IPS-18c (cell line): ENCODE measurements around the gene PTPRN2.
"Not testable (repeated sequence)": the region's sequence is repeated elsewhere in the genome, so short reads cannot be mapped to it uniquely, and the experiment has no call there.

Experiments used
- H3K4me3 ChIP-seq: 2 replicates; pipeline ENCODE4 v1.7.0; 2013; ENCODE audit warnings: low read depth, mild to moderate bottlenecking, low read length, moderate library complexity; ENCODE audit not compliant: insufficient read depth
- H3K9me3 ChIP-seq: one replicate; pipeline ENCODE4 v1.6.1; 2013; ENCODE audit warnings: mild to moderate bottlenecking, low read length, moderate library complexity; ENCODE audit not compliant: control insufficient read depth, insufficient read depth

PTPRN2 gene

GRCh38 chr7:158546626-158547025 lies 41.0 kb downstream of the PTPRN2 start:
- H3K9me3 ChIP-seq = no peaks in the 10 kb centered on the region
- no peak overlapping the region for H3K4me3 ChIP-seq

- no peaks in the 10 kb centered on the region for H3K9me3 ChIP-seq
- H3K4me3 ChIP-seq = no peak overlapping the region
These were observed 41.4 kb downstream of the PTPRN2 start for GRCh38 chr7:158546214-158546613.

- H3K9me3 ChIP-seq = no peaks in the 10 kb centered on the region
- H3K4me3 ChIP-seq = no peak overlapping the region
These were observed 42.9 kb downstream of the PTPRN2 start for GRCh38 chr7:158544708-158545107.

- H3K9me3 ChIP-seq = no peaks in the 10 kb centered on the region
These were observed 43.8 kb downstream of the PTPRN2 start for GRCh38 chr7:158543840-158544239.

GRCh38 chr7:158542651-158543566 lies 44.7 kb downstream of the PTPRN2 start:
- Histone ChIP-seq H3K9me3 (no peaks in the 10 kb centered on the region), H3K4me3 (no peak overlapping the region)

More at GRCh38 chr7:158543840-158544239, 43.8 kb downstream of the PTPRN2 start:
- H3K4me3 ChIP-seq = no peak overlapping the region

- Histone ChIP-seq H3K9me3 (no peaks in the 10 kb centered on the region), H3K4me3 (no peak overlapping the region)
These were observed 46.1 kb downstream of the PTPRN2 start for GRCh38 chr7:158541346-158542010.

- Histone ChIP-seq H3K4me3 (no peak overlapping the region), H3K9me3 (no peaks in the 10 kb centered on the region)
These were observed 47.9 kb downstream of the PTPRN2 start for GRCh38 chr7:158539711-158540146.

GRCh38 chr7:158538156-158538946 lies 49.3 kb downstream of the PTPRN2 start:
- H3K9me3 ChIP-seq = no peaks in the 10 kb centered on the region
- no peak overlapping the region for H3K4me3 ChIP-seq

- no peak overlapping the region for H3K4me3 ChIP-seq
These were observed 50.1 kb downstream of the PTPRN2 start for GRCh38 chr7:158537516-158537882.

GRCh38 chr7:158536871-158537515 lies 50.6 kb downstream of the PTPRN2 start:
- no peak overlapping the region for H3K4me3 ChIP-seq
- H3K9me3 ChIP-seq = no peaks in the 10 kb centered on the region

More at GRCh38 chr7:158537516-158537882, 50.1 kb downstream of the PTPRN2 start:
- H3K9me3 ChIP-seq = no peaks in the 10 kb centered on the region

GRCh38 chr7:158535079-158535478 lies 52.5 kb downstream of the PTPRN2 start:
- Histone ChIP-seq H3K9me3 (no peaks in the 10 kb centered on the region), H3K4me3 (no peak overlapping the region)

- Histone ChIP-seq H3K9me3 (no peaks in the 10 kb centered on the region), H3K4me3 (no peak overlapping the region)
These were observed 53.0 kb downstream of the PTPRN2 start for GRCh38 chr7:158534598-158534997.

GRCh38 chr7:158534134-158534515 lies 53.5 kb downstream of the PTPRN2 start:
- not testable (repeated sequence) for H3K9me3 ChIP-seq, H3K4me3 ChIP-seq

- no peak overlapping the region for H3K4me3 ChIP-seq
These were observed 54.1 kb downstream of the PTPRN2 start for GRCh38 chr7:158533386-158534133.

GRCh38 chr7:158532093-158532627 lies 55.5 kb downstream of the PTPRN2 start:
- H3K4me3 ChIP-seq = no peak overlapping the region

More at GRCh38 chr7:158533386-158534133, 54.1 kb downstream of the PTPRN2 start:
- H3K9me3 ChIP-seq = no peaks in the 10 kb centered on the region

GRCh38 chr7:158531661-158532060 lies 56.0 kb downstream of the PTPRN2 start:
- Histone ChIP-seq H3K4me3 (no peak overlapping the region), H3K9me3 (no peaks in the 10 kb centered on the region)

More at GRCh38 chr7:158532093-158532627, 55.5 kb downstream of the PTPRN2 start:
- no peaks in the 10 kb centered on the region for H3K9me3 ChIP-seq
